Heart right ventricle (tissue), 16 donors: ENCODE measurements around the gene SYK. TPM values are rescaled to one million over a fixed set of nuclear protein-coding genes. Genes with fewer than 3 reads are reported as not detected.
A peak's percentile ranks its signal among the peaks of the same experiment; 100 is the strongest.

Experiments
- ATAC-seq, 8 donors: fragments of 200-7000 bp; cut with Tn5 transposase; one replicate each; pipeline ENCODE4 v1.9.1; 2020; ENCODE audit warnings: mild to moderate bottlenecking in 8 of 8, moderate library complexity in 8 of 8, moderate number of reproducible peaks in 1 of 8
- DNase-seq, 2 donors: peaks; one replicate each; pipeline ENCODE4 v3.0.0-alpha.2; 2020
- H3K27ac ChIP-seq, 10 donors: fragments of 200-600 bp; sonication (generic) in 2 of 10; one replicate each; pipeline versions ENCODE4 v1.5.0 to v1.8.0; 2020 to 2022; ENCODE audit warnings: mild to moderate bottlenecking in 3 of 10
- H3K27me3 ChIP-seq, 7 donors: fragments of 200-600 bp; one replicate each; pipeline ENCODE4 v1.8.0; 2021 to 2022; ENCODE audit warnings: mild to moderate bottlenecking in 2 of 7
- H3K36me3 ChIP-seq, 9 donors: fragments of 200-600 bp; sonication (generic) in 1 of 9; one replicate each; pipeline versions ENCODE4 v1.5.0 to v1.8.0; 2020 to 2022; ENCODE audit warnings: mild to moderate bottlenecking in 2 of 9
- H3K4me1 ChIP-seq, 9 donors: fragments of 200-600 bp; sonication (generic) in 1 of 9; one replicate each; pipeline versions ENCODE4 v1.5.0 to v1.8.0; 2020 to 2022; ENCODE audit warnings: mild to moderate bottlenecking in 4 of 9
- H3K4me3 ChIP-seq, 10 donors: fragments of 200-600 bp; sonication (generic) in 2 of 10; one replicate each; pipeline versions ENCODE4 v1.5.0 to v1.8.0; 2020 to 2022; ENCODE audit warnings: mild to moderate bottlenecking in 7 of 10, moderate library complexity in 2 of 10
- H3K9me3 ChIP-seq, 11 donors: fragments of 200-600 bp in 10 of 11; sonication (generic) in 2 of 11; one replicate each; pipeline versions ENCODE4 v1.5.0 to v1.8.0; 2013 to 2022; ENCODE audit warnings: mild to moderate bottlenecking in 2 of 11, control low read depth in 1 of 11, moderate library complexity in 1 of 11
- CTCF ChIP-seq, 9 donors: fragments of 200-600 bp; sonication (generic) in 2 of 9; IDR thresholded peaks; one replicate each; pipeline versions ENCODE4 v1.5.0 to v1.8.0; 2021 to 2022; ENCODE audit warnings: antibody characterized with exemption in 9 of 9, mild to moderate bottlenecking in 5 of 9, moderate library complexity in 1 of 9
- WGBS, 2 donors: extraction: QIAGEN DNeasy Blood & Tissue Kit; methylation state at CpG; one replicate each; pipeline ENCODE4 v1.1.7; 2013; ENCODE audit warnings: inconsistent platforms in 1 of 2; 5-methylcytosine and 5-hydroxymethylcytosine counted together
- intact Hi-C, 10 donors: fragments of 100-400 bp; cut with DNase I; formaldehyde crosslinking; loops; one replicate each; pipeline versions ENCODE4 v1.11.1 to v1.14.2; 2022
- polyA plus RNA-seq, 2 donors: library from polyadenylated mRNA; stranded (reverse); fragments of 200-250 nt; gene quantifications; one replicate each; pipeline ENCODE4 v1.2.3, GENCODE V29; 2013
- total RNA-seq, 10 donors: library from RNA; stranded (reverse); fragmentation: NEBNext Ultra II Directional in 3 of 10; extraction: Animal tissue kit (Norgen Biotek cat#: 25700) in 3 of 10; gene quantifications; one replicate each; pipeline versions ENCODE4 v1.2.1 to v1.2.4, GENCODE V29; 2021 to 2023
- donor health status: Arrhythmogenic right ventricular cardiomyopathy.
- donor health status: ischemic (EF 13 %, LVEDD 7.1; RV severe dilation, severe dysfunction).
- donor health status: healthy with polysubstance abuse.
- donor health status: DM: no; HTN: yes; CAD: no.
- donor health status: DM: no; HTN: no; CAD: no.
- donor health status: ischemic (EF 25% LVEDD 6.9; RV normal size, moderate dysfunction).
- donor health status: ischemic (EF 25% LVEDD 5.7; RV mildly dilated, moderate dysfunction).
- donor health status: healthy.
- donor health status: DM: yes; HTN: yes; CAD: no.
- donor health status: Ischemic cardiomyopathy.
- donor health status: ischemic (EF 35%, LVEDD 5.7; RV mildly dilated, moderate dysfunction).
- donor health status: nonischemic (EF 11% LVEDD 7.7; RV severe dilation, severe dysfunction).
- donor health status: DM: yes; HTN: yes; CAD: no.
- donor health status: PGD.
- donor health status: ischemic (EF 29% LVEDD 5.4; RV normal size, mild dysfunction).
- donor health status: nonischemic (EF 23%, LVEDD 6.1; RV moderate dilation, normal function).

The SYK gene
- total and polyA plus RNA-seq, 12 donors: 0.96 to 26.1 (median 2.3) TPM

GRCh38 chr9:90860382-90860781, 58.8 kb downstream of the SYK start:
- no peaks in the 10 kb centered on the region for H3K27me3 ChIP-seq
- no peaks in the 10 kb centered on the region for H3K9me3 ChIP-seq
- H3K27ac ChIP-seq: no peak overlapping the region
- intact Hi-C loops: loop anchor here in 3 of 10 donors (10.0 kb wide), 3 partner anchors 56 to 1266 kb away; partner anchors contain the start of gene SYK (in 1 of the 3)
- peaks cover 0 to 60% (median 0%) of the 10 kb centered on the region in 9 donors for H3K36me3 ChIP-seq
- ATAC-seq: no peak
- WGBS, 2 donors: 86% methylated on average over 5 of the region's 5 CpGs
- H3K4me3 ChIP-seq: no peak overlapping the region
- no peak for DNase-seq
- TF ChIP-seq CTCF (IDR thresholded peaks at IDR 0.05): no peak
- peaks cover 0 to 37% (median 0%) of the 10 kb centered on the region in 9 donors for H3K4me1 ChIP-seq

GRCh38 chr9:90860826-90861225, 59.2 kb downstream of the SYK start:
- H3K9me3 ChIP-seq: no peaks in the 10 kb centered on the region
- H3K4me1 ChIP-seq: peaks cover 0 to 37% (median 0%) of the 10 kb centered on the region in 9 donors
- H3K27me3 ChIP-seq: no peaks in the 10 kb centered on the region
- intact Hi-C loops: loop anchor here in 3 of 10 donors (10.0 kb wide), 3 partner anchors 56 to 1266 kb away; partner anchors contain the start of gene SYK (in 1 of the 3)
- no peak overlapping the region for H3K4me3 ChIP-seq
- WGBS, 2 donors: 83 to 88% methylated on average over 7 of the region's 7 CpGs
- TF ChIP-seq CTCF (IDR thresholded peaks at IDR 0.05): no peak
- peaks cover 0 to 63% (median 0%) of the 10 kb centered on the region in 9 donors for H3K36me3 ChIP-seq
- ATAC-seq: peak in 1 of 8 donors; percentile 51
- H3K27ac ChIP-seq: no peak overlapping the region
- DNase-seq: no peak

GRCh38 chr9:90861380-90861779, 59.8 kb downstream of the SYK start:
- H3K27ac ChIP-seq: no peak overlapping the region

More at GRCh38 chr9:90861380-90861779, 59.8 kb downstream of the SYK start:
- no peak for TF ChIP-seq CTCF (IDR thresholded peaks at IDR 0.05)
- Histone ChIP-seq H3K36me3 (peaks cover 0 to 67% (median 0%) of the 10 kb centered on the region in 9 donors), H3K4me3 (no peak overlapping the region), H3K4me1 (peaks cover 0 to 37% (median 0%) of the 10 kb centered on the region in 9 donors), H3K27me3 (no peaks in the 10 kb centered on the region), H3K9me3 (no peaks in the 10 kb centered on the region)
- intact Hi-C loops: loop anchor here in 3 of 10 donors (10.0 kb wide), 3 partner anchors 57 to 1267 kb away; partner anchors contain the start of gene SYK (in 1 of the 3)
- 73% methylated on average over 2 of the region's 2 CpGs for WGBS, 2 donors
- peak in 2 of 8 donors; percentile 45 to 59 for ATAC-seq
- no peak for DNase-seq
